Activated T-cell treated with anti-CD3 and anti-CD28 coated beads, Interleukin-2, amount 50 U/mL, for 4 hours (primary cell): ENCODE data around the gene GON4L. TPM values are rescaled to one million over a fixed set of nuclear protein-coding genes. Genes with fewer than 3 reads are reported as not detected.
"Not testable (repeated sequence)": the region's sequence is repeated elsewhere in the genome, so short reads cannot be mapped to it uniquely, and the experiment has no call there.

ENCODE experiments used
- ATAC-seq, 2 donors: fragments of 200-7000 bp; cut with Tn5 transposase; one replicate each; pipeline ENCODE4 v1.10.0; 2021
- DNase-seq: peaks from one replicate; pipeline ENCODE4 v3.0.0-alpha.2; 2020
- H3K27me3 Mint-ChIP-seq: one replicate; pipeline ENCODE4 v1.8.0; 2021; ENCODE audit warnings: low read depth, mixed read lengths
- H3K36me3 Mint-ChIP-seq: one replicate; pipeline ENCODE4 v1.8.0; 2022; ENCODE audit warnings: mixed read lengths; ENCODE audit not compliant: insufficient read depth
- H3K4me1 Mint-ChIP-seq: one replicate; pipeline ENCODE4 v1.8.0; 2021; ENCODE audit warnings: low read depth, mixed read lengths
- H3K4me3 Mint-ChIP-seq: one replicate; pipeline ENCODE4 v1.8.0; 2021; ENCODE audit warnings: mild to moderate bottlenecking, moderate library complexity, mixed read lengths
- H3K9me3 Mint-ChIP-seq: one replicate; pipeline ENCODE4 v1.8.0; 2021; ENCODE audit warnings: mixed read lengths
- total RNA-seq, 3 donors: library from RNA; stranded (reverse); gene quantifications; one replicate each; pipeline ENCODE4 v1.2.1, GENCODE V29; 2021

Gene GON4L, protein sequence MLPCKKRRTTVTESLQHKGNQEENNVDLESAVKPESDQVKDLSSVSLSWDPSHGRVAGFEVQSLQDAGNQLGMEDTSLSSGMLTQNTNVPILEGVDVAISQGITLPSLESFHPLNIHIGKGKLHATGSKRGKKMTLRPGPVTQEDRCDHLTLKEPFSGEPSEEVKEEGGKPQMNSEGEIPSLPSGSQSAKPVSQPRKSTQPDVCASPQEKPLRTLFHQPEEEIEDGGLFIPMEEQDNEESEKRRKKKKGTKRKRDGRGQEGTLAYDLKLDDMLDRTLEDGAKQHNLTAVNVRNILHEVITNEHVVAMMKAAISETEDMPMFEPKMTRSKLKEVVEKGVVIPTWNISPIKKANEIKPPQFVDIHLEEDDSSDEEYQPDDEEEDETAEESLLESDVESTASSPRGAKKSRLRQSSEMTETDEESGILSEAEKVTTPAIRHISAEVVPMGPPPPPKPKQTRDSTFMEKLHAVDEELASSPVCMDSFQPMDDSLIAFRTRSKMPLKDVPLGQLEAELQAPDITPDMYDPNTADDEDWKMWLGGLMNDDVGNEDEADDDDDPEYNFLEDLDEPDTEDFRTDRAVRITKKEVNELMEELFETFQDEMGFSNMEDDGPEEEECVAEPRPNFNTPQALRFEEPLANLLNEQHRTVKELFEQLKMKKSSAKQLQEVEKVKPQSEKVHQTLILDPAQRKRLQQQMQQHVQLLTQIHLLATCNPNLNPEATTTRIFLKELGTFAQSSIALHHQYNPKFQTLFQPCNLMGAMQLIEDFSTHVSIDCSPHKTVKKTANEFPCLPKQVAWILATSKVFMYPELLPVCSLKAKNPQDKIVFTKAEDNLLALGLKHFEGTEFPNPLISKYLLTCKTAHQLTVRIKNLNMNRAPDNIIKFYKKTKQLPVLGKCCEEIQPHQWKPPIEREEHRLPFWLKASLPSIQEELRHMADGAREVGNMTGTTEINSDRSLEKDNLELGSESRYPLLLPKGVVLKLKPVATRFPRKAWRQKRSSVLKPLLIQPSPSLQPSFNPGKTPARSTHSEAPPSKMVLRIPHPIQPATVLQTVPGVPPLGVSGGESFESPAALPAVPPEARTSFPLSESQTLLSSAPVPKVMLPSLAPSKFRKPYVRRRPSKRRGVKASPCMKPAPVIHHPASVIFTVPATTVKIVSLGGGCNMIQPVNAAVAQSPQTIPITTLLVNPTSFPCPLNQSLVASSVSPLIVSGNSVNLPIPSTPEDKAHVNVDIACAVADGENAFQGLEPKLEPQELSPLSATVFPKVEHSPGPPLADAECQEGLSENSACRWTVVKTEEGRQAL (N-terminal part only)
- total RNA-seq, result 10 to 100 TPM; 42.6 to 48.4 (median 47.8) TPM

DNA sequence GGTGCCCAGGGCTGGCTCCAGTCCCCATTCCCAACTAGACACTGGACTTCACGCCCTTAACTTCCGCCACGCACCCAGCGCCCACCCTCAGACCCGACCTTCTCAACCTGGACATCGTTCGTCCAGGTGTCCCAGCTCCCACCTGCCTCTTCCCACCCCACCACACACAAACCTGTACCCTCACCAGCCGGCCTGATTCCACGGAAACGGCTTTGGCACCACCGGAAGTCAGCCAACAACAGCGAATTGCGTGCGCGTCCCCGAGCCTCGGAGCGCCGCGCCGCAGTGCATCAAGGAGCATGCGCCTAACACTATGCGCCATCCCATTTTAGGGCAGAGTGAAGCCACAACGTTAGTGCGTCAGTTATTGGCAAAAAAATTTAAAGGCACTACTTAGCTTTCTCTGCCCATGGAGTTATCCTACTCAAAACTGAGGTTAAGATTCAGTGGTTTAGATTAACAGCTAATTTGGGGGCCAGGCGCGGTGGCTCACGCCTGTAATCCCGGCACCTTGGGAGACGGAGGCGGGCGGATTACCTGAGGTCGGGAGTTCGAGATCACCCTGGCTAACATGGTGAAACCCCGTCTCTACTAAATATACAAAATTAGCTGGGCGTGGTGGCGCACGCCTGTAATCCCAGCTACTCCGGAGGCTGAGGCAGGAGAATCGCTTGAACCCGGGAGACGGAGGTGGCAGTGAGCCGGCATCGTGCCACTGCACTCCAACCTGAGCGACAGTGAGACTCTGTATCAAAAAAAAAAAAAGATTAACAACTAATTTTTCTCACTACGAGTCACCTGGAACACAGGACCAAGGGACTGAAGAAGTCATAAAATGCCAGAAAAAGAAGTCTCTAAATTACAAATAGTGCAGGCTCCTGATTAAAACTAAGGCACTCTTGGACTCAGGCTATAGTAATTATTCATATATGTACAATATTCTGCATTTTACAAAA, at the start of gene GON4L:
GON4L (minus strand) TSS at position 240 of the 956 bp plus-strand sequence. CDS start 3,434 bp downstream, outside the sequence.
- H3K4me1 Mint-ChIP-seq, result peaks cover 51% of the 10 kb centered on the region
- ATAC-seq (peak; percentile 75 to 76), DNase-seq (peak; percentile 82)
- H3K9me3 Mint-ChIP-seq, result no peaks in the 10 kb centered on the region
- peaks cover 16% of the 10 kb centered on the region for H3K36me3 Mint-ChIP-seq
- no peaks in the 10 kb centered on the region for H3K27me3 Mint-ChIP-seq
- peak within 1 kb of the TSS; percentile 98 for H3K4me3 Mint-ChIP-seq

DNA sequence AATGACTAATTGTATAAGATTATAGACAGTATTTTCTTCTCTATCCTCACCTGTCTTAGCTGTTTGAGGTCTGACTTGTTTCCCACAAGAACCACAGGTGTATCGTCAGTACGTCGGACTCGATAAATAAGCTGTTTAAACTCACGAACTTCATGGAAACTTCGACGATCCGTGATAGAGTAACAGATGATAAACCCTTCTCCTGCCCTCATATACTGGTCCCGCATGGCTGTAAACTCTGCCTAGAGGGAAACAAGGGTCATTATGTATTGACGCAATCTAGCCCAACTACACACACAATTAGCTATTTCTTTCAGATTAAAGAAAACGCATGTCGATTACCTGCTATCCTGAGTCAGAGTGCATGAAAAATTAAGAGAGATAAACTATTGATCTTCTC, 47.2 kb upstream of the GON4L start:
- no peak for DNase-seq
- ATAC-seq, result no peak
- Mint-ChIP-seq H3K4me3 (no peak overlapping the region), H3K27me3 (no peaks in the 10 kb centered on the region), H3K4me1 (peaks cover 5% of the 10 kb centered on the region), H3K9me3 (no peaks in the 10 kb centered on the region), H3K36me3 (peaks cover 24% of the 10 kb centered on the region)

DNA sequence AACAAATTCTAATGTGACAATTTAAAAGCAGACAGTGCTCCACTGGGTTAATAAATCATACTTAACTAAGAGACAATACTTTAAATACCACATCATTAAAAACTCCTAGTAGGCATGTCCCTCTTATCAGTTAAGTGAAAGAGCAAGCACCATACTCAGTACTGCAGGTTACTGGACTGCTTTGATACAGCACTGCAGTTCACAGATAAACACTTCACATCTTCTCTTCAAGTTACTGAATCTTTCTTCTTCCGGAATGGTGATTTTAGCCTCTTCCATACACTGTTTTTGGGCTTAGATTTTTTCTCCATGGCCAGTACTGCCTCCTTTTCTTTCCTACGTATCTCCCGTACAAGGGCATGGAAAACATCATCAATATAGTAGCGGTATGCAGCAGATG, 43.1 kb upstream of the GON4L start:
- Mint-ChIP-seq H3K27me3 (no peaks in the 10 kb centered on the region), H3K9me3 (no peaks in the 10 kb centered on the region), H3K4me3 (no peak overlapping the region), H3K4me1 (peaks cover 2% of the 10 kb centered on the region), H3K36me3 (peaks cover 33% of the 10 kb centered on the region)
- ATAC-seq, result no peak
- DNase-seq, result no peak

DNA sequence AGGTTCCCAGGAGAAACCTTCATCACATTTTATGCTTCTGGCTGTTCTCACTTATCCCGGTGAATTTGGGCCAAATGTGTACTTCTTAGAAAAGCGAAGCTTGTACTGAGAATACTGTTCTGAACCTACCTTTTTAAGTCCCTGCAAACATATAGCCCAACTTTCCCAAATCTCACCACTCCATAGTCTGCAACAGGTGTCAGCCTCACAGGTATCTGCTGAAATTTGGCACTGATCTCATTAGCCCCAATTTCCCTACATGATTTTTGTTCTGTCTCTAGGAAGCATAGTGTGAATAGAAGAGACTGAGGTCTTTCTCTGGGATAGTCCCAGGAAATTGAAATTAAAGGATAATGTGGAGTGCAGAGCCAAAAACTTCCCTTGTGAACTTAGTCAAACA, 42.7 kb upstream of the GON4L start:
- no peaks in the 10 kb centered on the region for H3K9me3 Mint-ChIP-seq
- H3K27me3 Mint-ChIP-seq, result no peaks in the 10 kb centered on the region
- H3K4me1 Mint-ChIP-seq, result peaks cover 2% of the 10 kb centered on the region
- no peak overlapping the region for H3K4me3 Mint-ChIP-seq
- no peak for DNase-seq
- no peak for ATAC-seq
- H3K36me3 Mint-ChIP-seq, result peaks cover 32% of the 10 kb centered on the region

DNA sequence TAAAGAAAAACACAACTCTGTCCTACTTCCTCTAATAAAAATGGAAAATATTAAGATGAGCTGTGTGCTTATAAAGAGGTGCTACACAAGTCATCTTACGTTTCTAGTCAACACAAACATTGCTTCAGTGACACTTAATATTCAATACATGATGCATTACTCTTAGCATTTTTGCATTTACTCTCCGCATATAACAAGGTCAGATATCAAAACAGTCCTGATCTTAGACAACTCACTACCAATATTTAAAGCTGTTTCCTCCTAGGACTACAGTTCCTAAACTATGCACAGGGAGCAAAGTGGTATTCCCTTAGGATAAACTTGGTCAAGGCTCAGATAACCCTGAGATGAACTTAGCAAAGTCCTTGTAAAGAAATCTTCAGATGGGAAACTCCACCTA, 41.9 kb upstream of the GON4L start:
- Mint-ChIP-seq H3K4me3 (no peak overlapping the region), H3K36me3 (peaks cover 24% of the 10 kb centered on the region), H3K9me3 (no peaks in the 10 kb centered on the region), H3K27me3 (no peaks in the 10 kb centered on the region), H3K4me1 (peaks cover 5% of the 10 kb centered on the region)
- no peak for DNase-seq
- no peak for ATAC-seq

DNA sequence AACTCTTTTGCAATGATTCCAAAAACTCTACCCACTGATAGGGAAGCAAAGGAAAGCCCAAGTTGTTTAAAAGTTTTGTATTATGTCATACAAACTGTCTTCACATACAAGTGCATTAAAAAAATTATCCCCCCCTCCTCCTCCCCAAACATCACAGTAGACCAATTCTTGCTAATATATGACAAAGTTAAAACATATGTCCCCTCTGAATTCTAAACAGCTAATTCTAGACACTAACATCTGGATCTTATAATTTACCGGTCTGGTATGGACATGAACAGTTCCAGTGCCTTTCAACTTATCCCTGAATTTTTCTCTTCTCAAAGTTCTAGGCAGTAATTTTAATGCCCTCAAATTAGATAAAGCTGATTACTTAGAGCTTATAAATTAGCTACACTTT, 40.7 kb upstream of the GON4L start:
- DNase-seq (no peak), ATAC-seq (no peak)
- Mint-ChIP-seq H3K36me3 (peaks cover 24% of the 10 kb centered on the region), H3K4me1 (peaks cover 16% of the 10 kb centered on the region), H3K4me3 (no peak overlapping the region), H3K9me3 (no peaks in the 10 kb centered on the region), H3K27me3 (no peaks in the 10 kb centered on the region)

DNA sequence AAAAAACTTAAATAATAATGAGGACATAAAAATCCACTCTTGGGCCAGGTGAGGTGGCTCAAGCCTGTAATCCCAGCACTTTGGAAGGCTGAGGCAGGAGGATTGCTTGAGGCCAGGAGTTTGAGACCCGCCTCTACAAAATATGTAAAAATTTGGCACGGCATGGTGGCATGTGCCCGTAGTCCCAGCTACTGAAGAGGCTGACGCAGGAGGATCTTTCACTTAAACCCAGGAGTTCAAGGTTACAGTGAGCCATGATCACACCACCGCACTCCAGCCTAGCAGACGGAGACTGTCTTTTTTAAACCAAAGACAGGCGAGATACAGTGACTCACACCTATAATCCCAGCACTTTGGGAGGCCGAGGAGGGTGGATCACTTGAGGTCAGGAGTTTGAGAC, 39.5 kb upstream of the GON4L start:
- H3K36me3 Mint-ChIP-seq, result peaks cover 24% of the 10 kb centered on the region
- H3K9me3 Mint-ChIP-seq, H3K27me3 Mint-ChIP-seq, H3K4me3 Mint-ChIP-seq, DNase-seq, ATAC-seq: not testable (repeated sequence)
- H3K4me1 Mint-ChIP-seq, result peaks cover 16% of the 10 kb centered on the region

DNA sequence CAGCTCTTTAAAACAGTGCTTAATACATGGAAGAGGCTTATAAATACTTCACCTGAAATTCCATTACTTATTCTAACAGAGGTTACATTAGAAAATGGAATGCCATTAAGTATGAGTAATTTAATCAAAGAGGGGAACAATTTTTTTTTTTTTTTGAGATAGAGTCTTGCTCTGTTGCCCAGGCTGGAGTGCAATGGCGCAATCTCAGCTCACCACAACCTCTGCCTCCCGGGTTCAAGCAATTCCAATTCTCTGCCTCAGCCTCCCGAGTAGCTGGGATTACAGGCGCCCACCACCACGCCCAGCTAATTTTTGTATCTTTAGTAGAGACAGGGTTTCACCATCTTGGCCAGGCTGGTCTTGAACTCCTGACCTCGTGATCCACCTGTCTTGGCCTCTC, 38.6 kb upstream of the GON4L start:
- not testable (repeated sequence) for DNase-seq, H3K27me3 Mint-ChIP-seq, ATAC-seq, H3K9me3 Mint-ChIP-seq, H3K4me3 Mint-ChIP-seq
- Mint-ChIP-seq H3K4me1 (peaks cover 16% of the 10 kb centered on the region), H3K36me3 (peaks cover 24% of the 10 kb centered on the region)

DNA sequence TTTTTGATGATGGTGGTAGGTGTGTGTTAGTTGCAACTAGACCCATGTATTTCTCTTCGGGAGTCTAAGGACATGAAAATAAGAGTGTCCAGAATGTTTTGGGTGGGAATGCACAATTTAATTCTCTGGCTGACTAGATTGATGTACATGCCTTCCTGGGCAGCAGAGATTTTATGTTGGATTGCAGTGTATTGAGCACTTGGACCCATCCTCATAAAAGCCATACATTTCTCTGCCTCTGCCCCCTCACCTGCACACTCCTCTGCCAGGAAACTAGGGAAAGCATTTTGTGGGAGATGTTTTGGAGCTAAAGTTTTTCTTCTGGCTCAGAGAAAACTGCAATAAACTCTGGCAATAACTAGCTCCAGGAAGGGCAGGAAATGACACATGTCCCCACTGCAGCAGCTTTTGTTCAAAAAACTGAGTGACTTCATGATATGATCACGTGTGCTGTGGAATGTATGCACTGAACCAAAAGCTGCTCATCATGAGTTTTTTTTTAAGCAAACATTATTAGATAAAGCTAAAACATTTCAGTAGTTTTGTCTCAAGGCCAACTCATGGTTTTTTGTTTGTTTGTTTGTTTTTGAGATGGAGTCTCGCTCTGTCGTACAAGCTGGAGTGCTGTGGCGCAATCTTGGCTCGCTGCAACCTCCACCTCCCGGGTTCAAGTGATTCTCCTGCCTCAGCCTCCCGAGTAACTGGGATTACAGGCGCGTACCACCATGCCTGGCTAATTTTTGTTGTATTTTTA, 36.6 kb upstream of the GON4L start:
- no peaks in the 10 kb centered on the region for H3K27me3 Mint-ChIP-seq
- DNase-seq (no peak), ATAC-seq (peak; percentile 80 to 91)
- peaks cover 6% of the 10 kb centered on the region for H3K36me3 Mint-ChIP-seq
- H3K9me3 Mint-ChIP-seq, result no peaks in the 10 kb centered on the region
- H3K4me1 Mint-ChIP-seq, result peaks cover 13% of the 10 kb centered on the region
- H3K4me3 Mint-ChIP-seq, result no peak overlapping the region

DNA sequence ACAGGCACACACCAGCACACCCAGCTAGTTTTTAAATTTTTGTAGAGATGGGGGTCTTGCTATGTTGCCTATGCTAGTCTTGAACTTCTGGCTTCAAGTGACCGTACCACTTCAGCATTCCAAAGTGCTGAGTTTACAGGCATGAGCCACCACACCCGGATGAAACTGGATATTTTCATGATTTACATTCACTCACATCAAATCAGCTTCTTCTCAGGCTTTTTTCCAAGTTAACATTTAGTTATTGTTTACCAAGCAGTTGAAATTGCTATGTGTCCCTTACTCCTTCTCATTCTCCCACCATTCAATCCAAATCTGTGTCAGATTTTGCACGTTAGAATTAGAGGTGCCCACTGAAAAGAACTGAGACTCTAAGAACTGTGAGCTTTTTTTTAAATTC, 35.8 kb upstream of the GON4L start:
- H3K4me3 Mint-ChIP-seq, result no peak overlapping the region
- no peak for ATAC-seq
- peaks cover 13% of the 10 kb centered on the region for H3K4me1 Mint-ChIP-seq
- no peaks in the 10 kb centered on the region for H3K9me3 Mint-ChIP-seq
- H3K36me3 Mint-ChIP-seq, result peaks cover 5% of the 10 kb centered on the region
- H3K27me3 Mint-ChIP-seq, result no peaks in the 10 kb centered on the region
- DNase-seq, result no peak

DNA sequence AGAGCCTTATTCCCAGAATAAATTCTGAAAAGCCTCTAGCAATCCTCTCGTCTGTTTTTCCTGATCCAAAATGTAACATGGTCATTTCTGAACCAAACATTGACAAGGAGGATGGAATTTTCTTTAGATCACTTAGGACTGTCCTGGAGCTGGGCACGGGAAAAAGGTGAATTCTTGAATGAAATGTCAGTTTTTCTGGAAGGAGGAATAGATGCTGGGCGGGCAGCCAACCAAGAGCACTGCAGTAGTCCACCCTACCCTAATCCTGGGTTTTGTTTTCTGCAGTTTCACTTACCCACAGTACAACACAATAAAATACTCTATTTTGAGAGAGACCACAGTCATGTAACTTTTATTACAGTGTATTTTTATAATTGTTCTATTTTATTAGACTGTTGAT, 33.2 kb upstream of the GON4L start:
- DNase-seq (no peak), ATAC-seq (no peak)
- Mint-ChIP-seq H3K4me1 (peaks cover 13% of the 10 kb centered on the region), H3K4me3 (no peak overlapping the region), H3K27me3 (no peaks in the 10 kb centered on the region), H3K9me3 (no peaks in the 10 kb centered on the region), H3K36me3 (no peaks in the 10 kb centered on the region)

DNA sequence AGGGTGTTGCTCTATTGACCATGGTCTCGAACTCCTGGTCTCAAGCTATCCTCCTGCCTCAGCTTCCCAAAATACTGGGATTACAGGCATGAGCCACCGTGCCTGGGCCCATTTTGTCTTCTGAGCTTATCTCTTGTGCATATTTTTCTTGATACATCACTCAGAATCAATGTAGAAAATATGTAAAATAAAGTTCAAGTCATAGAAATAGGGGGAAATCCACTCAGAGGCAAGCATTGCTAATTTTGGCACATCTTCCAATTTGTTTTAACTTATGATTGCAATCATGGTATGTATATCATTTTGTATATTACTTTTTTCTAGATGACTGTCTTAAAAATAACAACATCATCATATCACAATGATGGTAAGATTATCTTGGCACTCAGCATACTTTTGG, 32.6 kb upstream of the GON4L start:
- Mint-ChIP-seq H3K27me3 (no peaks in the 10 kb centered on the region), H3K9me3 (no peaks in the 10 kb centered on the region), H3K4me3 (no peak overlapping the region), H3K4me1 (peaks cover 13% of the 10 kb centered on the region), H3K36me3 (no peaks in the 10 kb centered on the region)
- no peak for DNase-seq
- ATAC-seq, result no peak

DNA sequence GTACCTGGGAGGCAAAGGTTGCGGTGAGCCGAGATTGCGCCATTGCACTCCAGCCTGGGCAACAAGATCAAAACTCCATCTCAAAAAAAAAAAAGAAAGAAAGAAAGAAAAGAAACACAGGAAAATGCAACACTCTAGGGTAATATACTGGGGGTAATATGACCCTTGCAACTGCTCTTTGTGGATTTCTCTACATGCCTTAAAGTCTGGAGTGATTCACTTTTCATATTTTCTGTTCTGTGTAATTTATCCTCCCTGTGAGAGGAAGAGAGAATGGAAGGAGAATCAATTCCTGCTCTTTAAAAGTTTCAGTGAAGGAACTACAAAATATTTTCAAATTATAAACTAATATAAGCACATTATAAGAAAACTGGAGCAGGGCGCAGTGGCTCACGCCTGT, 31.5 kb upstream of the GON4L start:
- Mint-ChIP-seq H3K36me3 (no peaks in the 10 kb centered on the region), H3K4me1 (peaks cover 7% of the 10 kb centered on the region), H3K9me3 (no peaks in the 10 kb centered on the region), H3K27me3 (no peaks in the 10 kb centered on the region), H3K4me3 (no peak overlapping the region)
- DNase-seq, result no peak
- ATAC-seq, result no peak
